HUES48 (cell line): ENCODE data around the gene CFAP57.

Experiments used
- H3K27ac ChIP-seq: one replicate; pipeline ENCODE4 v1.7.0; 2013; ENCODE audit warnings: low read depth, low read length, inconsistent platforms
- H3K27me3 ChIP-seq: 2 replicates; pipeline ENCODE4 v1.6.1; 2013; ENCODE audit warnings: mild to moderate bottlenecking, low read length; ENCODE audit not compliant: control insufficient read depth, insufficient read depth
- H3K36me3 ChIP-seq: 2 replicates; pipeline ENCODE4 v1.6.1; 2013; ENCODE audit warnings: low read length; ENCODE audit not compliant: control insufficient read depth, insufficient read depth
- H3K4me1 ChIP-seq: 2 replicates; pipeline ENCODE4 v1.6.1; 2013; ENCODE audit warnings: mild to moderate bottlenecking, low read length; ENCODE audit not compliant: control insufficient read depth, insufficient read depth
- H3K4me3 ChIP-seq: 2 replicates; pipeline ENCODE4 v1.5.1; 2013; ENCODE audit warnings: mild to moderate bottlenecking, low read depth, low read length
- H3K9ac ChIP-seq: 2 replicates; pipeline ENCODE4 v1.6.1; 2013; ENCODE audit warnings: mild to moderate bottlenecking, low read depth, low read length, moderate library complexity
- H3K9me3 ChIP-seq: 2 replicates; pipeline ENCODE4 v1.6.1; 2013; ENCODE audit warnings: low read length; ENCODE audit not compliant: control insufficient read depth, insufficient read depth

CFAP57 gene

DNA sequence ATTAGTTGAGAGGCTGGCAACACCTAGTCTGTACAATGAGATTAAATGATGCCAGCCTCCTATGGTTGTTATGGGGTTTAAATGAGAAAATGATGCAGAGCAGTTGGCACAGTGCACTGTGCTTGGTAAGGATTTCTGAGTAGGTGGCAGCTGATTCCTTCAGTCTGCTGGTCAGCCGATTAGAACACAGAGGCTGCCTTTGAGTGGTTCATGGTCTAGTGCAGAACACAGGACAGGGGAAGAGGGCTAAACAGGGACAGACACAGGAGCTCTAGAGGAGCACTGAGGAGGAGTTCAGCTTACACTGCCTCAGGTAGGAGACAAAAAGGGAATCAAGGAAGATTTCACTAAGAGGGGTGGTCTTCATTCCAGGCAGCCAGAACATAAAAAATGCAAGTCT, 130.1 kb downstream of the CFAP57 start:
- H3K4me3 ChIP-seq, result no peak overlapping the region
- H3K9me3 ChIP-seq, result no peaks in the 10 kb centered on the region
- H3K36me3 ChIP-seq, result no peaks in the 10 kb centered on the region
- H3K9ac ChIP-seq, result no peak overlapping the region
- H3K27me3 ChIP-seq, result no peaks in the 10 kb centered on the region
- H3K27ac ChIP-seq, result no peak overlapping the region
- H3K4me1 ChIP-seq, result peaks cover 2% of the 10 kb centered on the region

DNA sequence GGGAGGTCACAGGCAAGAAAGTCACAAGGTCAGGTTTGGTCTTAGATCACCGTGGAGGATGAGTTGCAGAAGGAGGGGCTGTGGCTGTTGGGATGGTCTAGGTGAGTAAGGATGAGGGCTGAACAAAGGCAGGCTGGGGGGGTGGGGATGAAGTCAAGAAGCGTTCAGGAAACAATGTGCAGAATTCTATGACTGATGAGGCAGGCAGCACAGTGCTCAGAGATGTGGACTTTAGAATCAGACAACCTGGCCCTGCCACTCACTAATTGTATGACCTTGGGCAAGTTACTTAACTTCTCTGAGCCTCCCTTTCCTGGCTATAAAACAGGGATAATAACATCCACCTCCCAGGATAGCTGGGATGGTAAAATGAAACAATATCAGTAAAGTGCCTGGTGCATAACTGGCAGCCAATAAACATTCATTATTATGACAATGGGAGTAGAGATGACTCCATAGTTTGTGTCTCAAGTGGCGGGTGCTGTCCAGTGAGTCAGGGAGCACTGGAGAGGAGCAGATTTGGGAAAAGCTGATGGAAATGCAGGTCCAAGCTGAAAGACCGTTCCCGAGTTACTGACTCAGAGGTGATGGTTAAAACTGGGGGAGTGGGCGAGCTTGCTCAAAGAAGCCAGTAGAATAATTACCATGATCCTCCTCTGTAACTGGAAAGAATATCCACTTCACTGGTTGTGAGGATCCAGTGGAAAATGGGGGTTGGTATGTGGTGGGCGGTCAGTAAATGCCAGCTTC, 130.8 kb downstream of the CFAP57 start:
- Histone ChIP-seq H3K4me3 (no peak overlapping the region), H3K27ac (no peak overlapping the region), H3K9me3 (no peaks in the 10 kb centered on the region), H3K9ac (no peak overlapping the region), H3K27me3 (no peaks in the 10 kb centered on the region), H3K36me3 (no peaks in the 10 kb centered on the region), H3K4me1 (no peaks in the 10 kb centered on the region)

DNA sequence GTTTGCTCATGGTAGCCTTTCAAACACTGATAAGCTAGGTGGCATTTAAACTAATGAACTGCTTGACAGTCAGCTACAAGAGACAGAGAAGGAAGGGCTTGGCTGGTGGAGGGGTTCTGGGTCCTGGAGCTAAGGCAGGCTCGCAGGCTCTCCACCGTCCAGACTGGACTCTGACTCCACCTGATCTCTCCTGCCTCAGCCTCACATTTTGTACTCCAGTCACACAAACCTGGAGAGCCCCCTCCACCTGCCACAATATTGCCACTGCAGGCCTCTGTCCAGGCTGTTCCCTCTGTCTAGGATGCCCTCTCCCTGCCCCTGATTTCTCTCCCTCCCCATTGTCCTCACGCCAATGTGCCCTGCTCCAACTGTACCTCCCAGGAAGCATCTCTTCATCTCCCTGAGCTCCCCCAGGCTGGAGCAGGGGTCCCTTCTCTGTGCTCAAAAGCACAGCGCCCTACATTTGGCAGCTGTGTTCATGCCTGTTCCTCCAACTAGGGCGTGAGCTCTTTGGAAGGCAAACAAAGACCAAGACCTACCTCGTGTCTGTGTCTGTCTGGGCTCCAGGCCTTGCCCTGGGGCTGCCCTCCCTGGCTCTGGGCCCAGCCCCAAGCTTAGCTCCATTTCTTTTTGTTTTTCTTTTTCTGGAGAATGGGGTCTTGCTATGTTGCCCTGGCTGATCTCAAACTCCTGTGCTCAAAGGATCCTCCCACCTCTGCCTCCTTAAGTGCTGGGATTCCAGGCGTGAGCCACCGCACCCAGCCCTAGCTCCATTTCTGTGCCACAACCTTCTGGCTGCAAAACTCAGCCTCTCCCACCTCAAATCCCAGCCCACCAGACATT, 131.6 kb downstream of the CFAP57 start:
- no peak overlapping the region for H3K27ac ChIP-seq
- H3K4me1 ChIP-seq, result no peaks in the 10 kb centered on the region

More for the DNA sequence above, 131.6 kb downstream of the CFAP57 start:
- Histone ChIP-seq H3K9ac (no peak overlapping the region), H3K27me3 (no peaks in the 10 kb centered on the region), H3K9me3 (no peaks in the 10 kb centered on the region), H3K4me3 (no peak overlapping the region), H3K36me3 (no peaks in the 10 kb centered on the region)
